Lower leg skin (tissue), 3 donors: ENCODE data around the gene MLEC.

ENCODE experiments used
- CTCF ChIP-seq, 3 donors: fragments of 450-650 bp; IDR thresholded peaks; one replicate each; pipeline ENCODE4 v1.5.1; 2016; ENCODE audit warnings: antibody characterized with exemption in 3 of 3, mild to moderate bottlenecking in 3 of 3, moderate library complexity in 2 of 3
- POLR2A ChIP-seq, 2 donors: fragments of 450-650 bp; IDR thresholded peaks; one replicate each; pipeline ENCODE4 v1.6.1; 2016 to 2017; ENCODE audit warnings: antibody characterized with exemption in 2 of 2, mild to moderate bottlenecking in 1 of 2, moderate library complexity in 1 of 2

GRCh38 chr12:120680165-120680738 is 6.7 kb upstream of the MLEC start:
- TF ChIP-seq CTCF (IDR thresholded peaks at IDR 0.05) = no peak
- no peak for TF ChIP-seq POLR2A (IDR thresholded peaks at IDR 0.05)
